Measurements from ENCODE around the gene CPNE7. TPM values are rescaled to one million over a fixed set of nuclear protein-coding genes. Genes with fewer than 3 reads are reported as not detected.
A peak's percentile ranks its signal among the peaks of the same experiment; 100 is the strongest.

Gene CPNE7
- total and polyA plus RNA-seq, 10 of the 15 experiments (the other 5 are each of a cell fraction or from before 2014, with no cell fraction given): 0.29 to 46.9 (median 17.5) TPM

DNA sequence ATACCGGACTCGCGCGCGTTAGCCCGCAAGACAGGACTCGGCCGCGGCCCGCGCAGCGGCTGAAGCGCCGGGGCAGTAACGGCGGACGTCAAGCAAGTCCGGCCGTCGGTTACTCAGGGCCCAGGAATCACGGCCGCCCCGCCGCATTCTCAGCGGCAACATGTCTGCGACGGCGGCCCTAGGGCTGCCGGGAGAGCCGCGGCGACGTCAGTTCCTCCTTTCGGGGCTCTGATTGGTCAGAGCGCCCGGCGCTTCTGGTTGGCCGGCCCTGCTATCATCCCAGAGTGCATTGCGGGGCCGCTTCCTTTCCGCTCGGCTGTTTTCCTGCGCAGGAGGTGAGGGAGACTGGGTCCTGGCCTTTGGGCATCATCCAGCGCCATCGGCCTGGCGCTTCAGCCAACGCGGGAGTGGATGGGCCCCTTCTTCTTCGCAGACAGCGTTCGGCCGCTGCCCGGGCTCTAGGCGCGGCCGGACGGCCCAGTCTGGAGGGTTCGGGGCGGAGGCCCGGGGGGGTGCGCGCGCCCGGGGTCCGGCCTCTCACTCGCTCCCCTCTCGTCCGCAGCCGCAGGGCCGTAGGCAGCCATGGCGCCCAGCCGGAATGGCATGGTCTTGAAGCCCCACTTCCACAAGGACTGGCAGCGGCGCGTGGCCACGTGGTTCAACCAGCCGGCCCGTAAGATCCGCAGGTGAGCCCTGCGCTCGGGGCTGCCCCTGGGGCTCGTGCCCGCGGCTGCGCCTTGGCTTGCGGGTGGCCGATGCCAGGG, 15.0 kb upstream of the CPNE7 start, which contains the start of gene RPL13 (continued):
- TF ChIP-seq, protein P1, sequence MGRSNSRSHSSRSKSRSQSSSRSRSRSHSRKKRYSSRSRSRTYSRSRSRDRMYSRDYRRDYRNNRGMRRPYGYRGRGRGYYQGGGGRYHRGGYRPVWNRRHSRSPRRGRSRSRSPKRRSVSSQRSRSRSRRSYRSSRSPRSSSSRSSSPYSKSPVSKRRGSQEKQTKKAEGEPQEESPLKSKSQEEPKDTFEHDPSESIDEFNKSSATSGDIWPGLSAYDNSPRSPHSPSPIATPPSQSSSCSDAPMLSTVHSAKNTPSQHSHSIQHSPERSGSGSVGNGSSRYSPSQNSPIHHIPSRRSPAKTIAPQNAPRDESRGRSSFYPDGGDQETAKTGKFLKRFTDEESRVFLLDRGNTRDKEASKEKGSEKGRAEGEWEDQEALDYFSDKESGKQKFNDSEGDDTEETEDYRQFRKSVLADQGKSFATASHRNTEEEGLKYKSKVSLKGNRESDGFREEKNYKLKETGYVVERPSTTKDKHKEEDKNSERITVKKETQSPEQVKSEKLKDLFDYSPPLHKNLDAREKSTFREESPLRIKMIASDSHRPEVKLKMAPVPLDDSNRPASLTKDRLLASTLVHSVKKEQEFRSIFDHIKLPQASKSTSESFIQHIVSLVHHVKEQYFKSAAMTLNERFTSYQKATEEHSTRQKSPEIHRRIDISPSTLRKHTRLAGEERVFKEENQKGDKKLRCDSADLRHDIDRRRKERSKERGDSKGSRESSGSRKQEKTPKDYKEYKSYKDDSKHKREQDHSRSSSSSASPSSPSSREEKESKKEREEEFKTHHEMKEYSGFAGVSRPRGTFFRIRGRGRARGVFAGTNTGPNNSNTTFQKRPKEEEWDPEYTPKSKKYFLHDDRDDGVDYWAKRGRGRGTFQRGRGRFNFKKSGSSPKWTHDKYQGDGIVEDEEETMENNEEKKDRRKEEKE (IDR thresholded peaks at IDR 0.05): 0 out of 2 replicates have a peak, but pooled peaks have one; percentile 24
- TF ChIP-seq FOXM1 (IDR thresholded peaks at IDR 0.05; ENCODE audit: low read depth, low read length) (peak; percentile 9; the same call in 1 of the 2 replicates), MXI1 (IDR thresholded peaks at IDR 0.05; ENCODE audit: low read depth, low read length) (peak; percentile 89), RELA (IDR thresholded peaks at IDR 0.05; ENCODE audit: borderline replicate concordance, partially characterized antibody) (peak; percentile 11), PAX5 (IDR thresholded peaks at IDR 0.05; ENCODE audit: borderline replicate concordance, low read depth, low read length) (peak; percentile 80), NRF1 (conservative IDR thresholded peaks at IDR 0.05; ENCODE audit: low read depth, low read length) (peak; percentile 35; the same call in 1 of the 2 replicates), NFYB (IDR thresholded peaks at IDR 0.05; ENCODE audit: insufficient read depth, low read depth, low read length) (peak; percentile 87)
- TF ChIP-seq, protein P2, sequence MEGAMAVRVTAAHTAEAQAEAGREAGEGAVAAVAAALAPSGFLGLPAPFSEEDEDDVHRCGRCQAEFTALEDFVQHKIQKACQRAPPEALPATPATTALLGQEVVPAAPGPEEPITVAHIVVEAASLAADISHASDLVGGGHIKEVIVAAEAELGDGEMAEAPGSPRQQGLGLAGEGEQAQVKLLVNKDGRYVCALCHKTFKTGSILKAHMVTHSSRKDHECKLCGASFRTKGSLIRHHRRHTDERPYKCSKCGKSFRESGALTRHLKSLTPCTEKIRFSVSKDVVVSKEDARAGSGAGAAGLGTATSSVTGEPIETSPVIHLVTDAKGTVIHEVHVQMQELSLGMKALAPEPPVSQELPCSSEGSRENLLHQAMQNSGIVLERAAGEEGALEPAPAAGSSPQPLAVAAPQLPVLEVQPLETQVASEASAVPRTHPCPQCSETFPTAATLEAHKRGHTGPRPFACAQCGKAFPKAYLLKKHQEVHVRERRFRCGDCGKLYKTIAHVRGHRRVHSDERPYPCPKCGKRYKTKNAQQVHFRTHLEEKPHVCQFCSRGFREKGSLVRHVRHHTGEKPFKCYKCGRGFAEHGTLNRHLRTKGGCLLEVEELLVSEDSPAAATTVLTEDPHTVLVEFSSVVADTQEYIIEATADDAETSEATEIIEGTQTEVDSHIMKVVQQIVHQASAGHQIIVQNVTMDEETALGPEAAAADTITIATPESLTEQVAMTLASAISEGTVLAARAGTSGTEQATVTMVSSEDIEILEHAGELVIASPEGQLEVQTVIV (IDR thresholded peaks at IDR 0.05; ENCODE audit: borderline replicate concordance, partially characterized antibody): peak; percentile 44
- TF ChIP-seq, protein P3, sequence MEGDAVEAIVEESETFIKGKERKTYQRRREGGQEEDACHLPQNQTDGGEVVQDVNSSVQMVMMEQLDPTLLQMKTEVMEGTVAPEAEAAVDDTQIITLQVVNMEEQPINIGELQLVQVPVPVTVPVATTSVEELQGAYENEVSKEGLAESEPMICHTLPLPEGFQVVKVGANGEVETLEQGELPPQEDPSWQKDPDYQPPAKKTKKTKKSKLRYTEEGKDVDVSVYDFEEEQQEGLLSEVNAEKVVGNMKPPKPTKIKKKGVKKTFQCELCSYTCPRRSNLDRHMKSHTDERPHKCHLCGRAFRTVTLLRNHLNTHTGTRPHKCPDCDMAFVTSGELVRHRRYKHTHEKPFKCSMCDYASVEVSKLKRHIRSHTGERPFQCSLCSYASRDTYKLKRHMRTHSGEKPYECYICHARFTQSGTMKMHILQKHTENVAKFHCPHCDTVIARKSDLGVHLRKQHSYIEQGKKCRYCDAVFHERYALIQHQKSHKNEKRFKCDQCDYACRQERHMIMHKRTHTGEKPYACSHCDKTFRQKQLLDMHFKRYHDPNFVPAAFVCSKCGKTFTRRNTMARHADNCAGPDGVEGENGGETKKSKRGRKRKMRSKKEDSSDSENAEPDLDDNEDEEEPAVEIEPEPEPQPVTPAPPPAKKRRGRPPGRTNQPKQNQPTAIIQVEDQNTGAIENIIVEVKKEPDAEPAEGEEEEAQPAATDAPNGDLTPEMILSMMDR (IDR thresholded peaks at IDR 0.05 in 2 of 3, conservative IDR thresholded peaks at IDR 0.05 in 1 of 3; ENCODE audit: control insufficient read depth in 2 of 3, extremely low read depth in 1 of 3, insufficient read depth in 1 of 3, low read depth in 3 of 3, low read length in 3 of 3): no peak
- TF ChIP-seq, protein P4, sequence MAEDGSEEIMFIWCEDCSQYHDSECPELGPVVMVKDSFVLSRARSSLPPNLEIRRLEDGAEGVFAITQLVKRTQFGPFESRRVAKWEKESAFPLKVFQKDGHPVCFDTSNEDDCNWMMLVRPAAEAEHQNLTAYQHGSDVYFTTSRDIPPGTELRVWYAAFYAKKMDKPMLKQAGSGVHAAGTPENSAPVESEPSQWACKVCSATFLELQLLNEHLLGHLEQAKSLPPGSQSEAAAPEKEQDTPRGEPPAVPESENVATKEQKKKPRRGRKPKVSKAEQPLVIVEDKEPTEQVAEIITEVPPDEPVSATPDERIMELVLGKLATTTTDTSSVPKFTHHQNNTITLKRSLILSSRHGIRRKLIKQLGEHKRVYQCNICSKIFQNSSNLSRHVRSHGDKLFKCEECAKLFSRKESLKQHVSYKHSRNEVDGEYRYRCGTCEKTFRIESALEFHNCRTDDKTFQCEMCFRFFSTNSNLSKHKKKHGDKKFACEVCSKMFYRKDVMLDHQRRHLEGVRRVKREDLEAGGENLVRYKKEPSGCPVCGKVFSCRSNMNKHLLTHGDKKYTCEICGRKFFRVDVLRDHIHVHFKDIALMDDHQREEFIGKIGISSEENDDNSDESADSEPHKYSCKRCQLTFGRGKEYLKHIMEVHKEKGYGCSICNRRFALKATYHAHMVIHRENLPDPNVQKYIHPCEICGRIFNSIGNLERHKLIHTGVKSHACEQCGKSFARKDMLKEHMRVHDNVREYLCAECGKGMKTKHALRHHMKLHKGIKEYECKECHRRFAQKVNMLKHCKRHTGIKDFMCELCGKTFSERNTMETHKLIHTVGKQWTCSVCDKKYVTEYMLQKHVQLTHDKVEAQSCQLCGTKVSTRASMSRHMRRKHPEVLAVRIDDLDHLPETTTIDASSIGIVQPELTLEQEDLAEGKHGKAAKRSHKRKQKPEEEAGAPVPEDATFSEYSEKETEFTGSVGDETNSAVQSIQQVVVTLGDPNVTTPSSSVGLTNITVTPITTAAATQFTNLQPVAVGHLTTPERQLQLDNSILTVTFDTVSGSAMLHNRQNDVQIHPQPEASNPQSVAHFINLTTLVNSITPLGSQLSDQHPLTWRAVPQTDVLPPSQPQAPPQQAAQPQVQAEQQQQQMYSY (CRISPR knock-in tag; IDR thresholded peaks at IDR 0.05): no peak
- TF ChIP-seq, protein P5, sequence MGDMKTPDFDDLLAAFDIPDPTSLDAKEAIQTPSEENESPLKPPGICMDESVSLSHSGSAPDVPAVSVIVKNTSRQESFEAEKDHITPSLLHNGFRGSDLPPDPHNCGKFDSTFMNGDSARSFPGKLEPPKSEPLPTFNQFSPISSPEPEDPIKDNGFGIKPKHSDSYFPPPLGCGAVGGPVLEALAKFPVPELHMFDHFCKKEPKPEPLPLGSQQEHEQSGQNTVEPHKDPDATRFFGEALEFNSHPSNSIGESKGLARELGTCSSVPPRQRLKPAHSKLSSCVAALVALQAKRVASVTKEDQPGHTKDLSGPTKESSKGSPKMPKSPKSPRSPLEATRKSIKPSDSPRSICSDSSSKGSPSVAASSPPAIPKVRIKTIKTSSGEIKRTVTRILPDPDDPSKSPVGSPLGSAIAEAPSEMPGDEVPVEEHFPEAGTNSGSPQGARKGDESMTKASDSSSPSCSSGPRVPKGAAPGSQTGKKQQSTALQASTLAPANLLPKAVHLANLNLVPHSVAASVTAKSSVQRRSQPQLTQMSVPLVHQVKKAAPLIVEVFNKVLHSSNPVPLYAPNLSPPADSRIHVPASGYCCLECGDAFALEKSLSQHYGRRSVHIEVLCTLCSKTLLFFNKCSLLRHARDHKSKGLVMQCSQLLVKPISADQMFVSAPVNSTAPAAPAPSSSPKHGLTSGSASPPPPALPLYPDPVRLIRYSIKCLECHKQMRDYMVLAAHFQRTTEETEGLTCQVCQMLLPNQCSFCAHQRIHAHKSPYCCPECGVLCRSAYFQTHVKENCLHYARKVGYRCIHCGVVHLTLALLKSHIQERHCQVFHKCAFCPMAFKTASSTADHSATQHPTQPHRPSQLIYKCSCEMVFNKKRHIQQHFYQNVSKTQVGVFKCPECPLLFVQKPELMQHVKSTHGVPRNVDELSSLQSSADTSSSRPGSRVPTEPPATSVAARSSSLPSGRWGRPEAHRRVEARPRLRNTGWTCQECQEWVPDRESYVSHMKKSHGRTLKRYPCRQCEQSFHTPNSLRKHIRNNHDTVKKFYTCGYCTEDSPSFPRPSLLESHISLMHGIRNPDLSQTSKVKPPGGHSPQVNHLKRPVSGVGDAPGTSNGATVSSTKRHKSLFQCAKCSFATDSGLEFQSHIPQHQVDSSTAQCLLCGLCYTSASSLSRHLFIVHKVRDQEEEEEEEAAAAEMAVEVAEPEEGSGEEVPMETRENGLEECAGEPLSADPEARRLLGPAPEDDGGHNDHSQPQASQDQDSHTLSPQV (IDR thresholded peaks at IDR 0.05): no peak

Measured in GM12878 (cell line).